ENCODE data around the gene GNB1L.

Gene GNB1L

GRCh38 chr22:19854778-19855503 lies at the start of gene GNB1L, which contains the start of gene RTL10:
Gene GNB1L (minus strand): TSS chr22:19854874. CDS start chr22:19821355, 33,519 bp downstream.
Gene RTL10 (minus strand): TSS chr22:19854874. CDS start chr22:19852261, 2,613 bp downstream.
- peak; percentile 88 for DNase-seq (ENCODE audit: low read depth)

- DNase-seq (ENCODE audit: low read depth): no peak
Measured at GRCh38 chr22:19904174-19904856, 49.6 kb upstream of the GNB1L start.

- DNase-seq (ENCODE audit: low read depth): no peak
Measured at GRCh38 chr22:19903513-19903912, 48.8 kb upstream of the GNB1L start.

- no peak for DNase-seq (ENCODE audit: low read depth)
Measured at GRCh38 chr22:19903031-19903430, 48.4 kb upstream of the GNB1L start.

GRCh38 chr22:19902245-19902715 lies 47.6 kb upstream of the GNB1L start:
- DNase-seq (ENCODE audit: low read depth): no peak

GRCh38 chr22:19901577-19902244 lies 47.0 kb upstream of the GNB1L start:
- no peak for DNase-seq (ENCODE audit: low read depth)

- DNase-seq (ENCODE audit: low read depth): no peak
Measured at GRCh38 chr22:19900707-19901436, 46.2 kb upstream of the GNB1L start.

- DNase-seq (ENCODE audit: low read depth): no peak
Measured at GRCh38 chr22:19898831-19899567, 44.3 kb upstream of the GNB1L start.

GRCh38 chr22:19898145-19898544 lies 43.5 kb upstream of the GNB1L start:
- DNase-seq (ENCODE audit: low read depth): no peak

- DNase-seq (ENCODE audit: low read depth): no peak
Measured at GRCh38 chr22:19897726-19898125, 43.1 kb upstream of the GNB1L start.

GRCh38 chr22:19896665-19897355 lies 42.1 kb upstream of the GNB1L start:
- no peak for DNase-seq (ENCODE audit: low read depth)

- no peak for DNase-seq (ENCODE audit: low read depth)
Measured at GRCh38 chr22:19895160-19895849, 40.6 kb upstream of the GNB1L start.

- no peak for DNase-seq (ENCODE audit: low read depth)
Measured at GRCh38 chr22:19893363-19893762, 38.7 kb upstream of the GNB1L start.

- DNase-seq (ENCODE audit: low read depth): no peak
Measured at GRCh38 chr22:19892925-19893324, 38.3 kb upstream of the GNB1L start.

- DNase-seq (ENCODE audit: low read depth): peak; percentile 24
Measured at GRCh38 chr22:19892257-19892879, 37.7 kb upstream of the GNB1L start.

GRCh38 chr22:19891317-19892256 lies 36.9 kb upstream of the GNB1L start:
- peak; percentile 72 for DNase-seq (ENCODE audit: low read depth)

GRCh38 chr22:19890502-19891316 lies 36.0 kb upstream of the GNB1L start:
- no peak for DNase-seq (ENCODE audit: low read depth)

- DNase-seq (ENCODE audit: low read depth): no peak
Measured at GRCh38 chr22:19889951-19890350, 35.3 kb upstream of the GNB1L start.

Measured in stimulated activated CD8-positive, alpha-beta memory T cell treated with anti-CD3 and anti-CD28 coated beads, Interleukin-7, amount 100 ng/mL, for 24 hours (primary cell).